Ishikawa (cell line): Measurements from ENCODE around the gene CRCP.

Experiments used
- CEBPB ChIP-seq: IDR thresholded peaks from 2 replicates; pipeline ENCODE4 v1.6.1; 2012
- CREB1 ChIP-seq: IDR thresholded peaks from 2 replicates; pipeline ENCODE4 v1.6.1; 2012; ENCODE audit warnings: low read depth
- EGR1 ChIP-seq: IDR thresholded peaks from 2 replicates; pipeline ENCODE4 v1.6.1; 2012
- EP300 ChIP-seq: IDR thresholded peaks from 2 replicates; pipeline ENCODE4 v1.6.1; 2012; ENCODE audit warnings: borderline replicate concordance
- FOXM1 ChIP-seq: IDR thresholded peaks from 2 replicates; pipeline ENCODE4 v1.6.1; 2012; ENCODE audit warnings: low read depth, borderline replicate concordance
- MAX ChIP-seq: IDR thresholded peaks from 2 replicates; pipeline ENCODE4 v1.6.1; 2012
- NFIC ChIP-seq: IDR thresholded peaks from 2 replicates; pipeline ENCODE4 v1.6.1; 2012
- RAD21 ChIP-seq: IDR thresholded peaks from 2 replicates; pipeline ENCODE4 v1.6.1; 2012; ENCODE audit warnings: low read depth
- REST ChIP-seq: IDR thresholded peaks from 2 replicates; pipeline ENCODE4 v1.6.1; 2012; ENCODE audit warnings: low read depth, mild to moderate bottlenecking
- TAF1 ChIP-seq: IDR thresholded peaks from 2 replicates; pipeline ENCODE4 v1.6.1; 2012; ENCODE audit warnings: low read depth, mild to moderate bottlenecking
- TEAD4 ChIP-seq: IDR thresholded peaks from 2 replicates; pipeline ENCODE4 v1.6.1; 2012
- USF1 ChIP-seq: IDR thresholded peaks from 2 replicates; pipeline ENCODE4 v1.6.1; 2012
- YY1 ChIP-seq: IDR thresholded peaks from 2 replicates; pipeline ENCODE4 v1.6.1; 2012; ENCODE audit warnings: low read depth
- ZBTB7A ChIP-seq: IDR thresholded peaks from 2 replicates; pipeline ENCODE4 v1.6.1; 2012; ENCODE audit warnings: low read depth

- no peak for TF ChIP-seq REST
- TF ChIP-seq RAD21, result no peak
- no peak for TF ChIP-seq TEAD4
- no peak for TF ChIP-seq CREB1
- TF ChIP-seq CEBPB, result no peak
- no peak for TF ChIP-seq NFIC
- TF ChIP-seq EP300, result no peak
- no peak for TF ChIP-seq FOXM1
- no peak for TF ChIP-seq YY1
- no peak for TF ChIP-seq ZBTB7A
- no peak for TF ChIP-seq MAX
- TF ChIP-seq USF1, result no peak
- TF ChIP-seq EGR1, result no peak
- no peak for TF ChIP-seq TAF1
These were observed 44.4 kb upstream of the CRCP start for GRCh38 chr7:66070222-66070621.
